OCI-LY7 (cell line): ENCODE data around the gene ALOXE3.

Experiments used
- EZH2phosphoT487 ChIP-seq: fragments of 200-600 bp; sonication (generic); IDR thresholded peaks from 2 replicates; pipeline ENCODE4 v1.6.1; 2018; ENCODE audit warnings: low read depth, borderline replicate concordance, mild to moderate bottlenecking, mixed run types, antibody characterized with exemption, low read length, moderate library complexity, mixed read lengths
- TF ChIP-seq, protein P1 (sequence below): fragments of 200-600 bp; sonication (generic); conservative IDR thresholded peaks from 2 replicates; pipeline ENCODE4 v1.5.1; 2014; ENCODE audit warnings: mild to moderate bottlenecking, antibody characterized with exemption, low read length, moderate library complexity, mixed read lengths

- TF ChIP-seq, protein P1, sequence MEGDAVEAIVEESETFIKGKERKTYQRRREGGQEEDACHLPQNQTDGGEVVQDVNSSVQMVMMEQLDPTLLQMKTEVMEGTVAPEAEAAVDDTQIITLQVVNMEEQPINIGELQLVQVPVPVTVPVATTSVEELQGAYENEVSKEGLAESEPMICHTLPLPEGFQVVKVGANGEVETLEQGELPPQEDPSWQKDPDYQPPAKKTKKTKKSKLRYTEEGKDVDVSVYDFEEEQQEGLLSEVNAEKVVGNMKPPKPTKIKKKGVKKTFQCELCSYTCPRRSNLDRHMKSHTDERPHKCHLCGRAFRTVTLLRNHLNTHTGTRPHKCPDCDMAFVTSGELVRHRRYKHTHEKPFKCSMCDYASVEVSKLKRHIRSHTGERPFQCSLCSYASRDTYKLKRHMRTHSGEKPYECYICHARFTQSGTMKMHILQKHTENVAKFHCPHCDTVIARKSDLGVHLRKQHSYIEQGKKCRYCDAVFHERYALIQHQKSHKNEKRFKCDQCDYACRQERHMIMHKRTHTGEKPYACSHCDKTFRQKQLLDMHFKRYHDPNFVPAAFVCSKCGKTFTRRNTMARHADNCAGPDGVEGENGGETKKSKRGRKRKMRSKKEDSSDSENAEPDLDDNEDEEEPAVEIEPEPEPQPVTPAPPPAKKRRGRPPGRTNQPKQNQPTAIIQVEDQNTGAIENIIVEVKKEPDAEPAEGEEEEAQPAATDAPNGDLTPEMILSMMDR = no peak
- TF ChIP-seq EZH2phosphoT487 = no peak
These were observed 45.4 kb downstream of the ALOXE3 start for GRCh38 chr17:8072729-8073461.
